NK-92 (cell line): Measurements from ENCODE around the gene C16orf89.
"Not testable (repeated sequence)": the region's sequence is repeated elsewhere in the genome, so short reads cannot be mapped to it uniquely, and the experiment has no call there.

Experiments
- DNase-seq: peaks from one replicate; lab custom pipeline; 2025; ENCODE audit not compliant: unreplicated experiment; lab: John Stamatoyannopoulos, UW

C16orf89 gene

GRCh38 chr16:5062790-5063765, 2.7 kb downstream of the C16orf89 start:
- no peak for DNase-seq

GRCh38 chr16:5062051-5062450, 3.7 kb downstream of the C16orf89 start:
- no peak for DNase-seq

- DNase-seq: no peak
Observed at GRCh38 chr16:5060073-5060641, 5.6 kb downstream of the C16orf89 start.

GRCh38 chr16:5059386-5060072, 6.2 kb downstream of the C16orf89 start:
- DNase-seq: no peak

GRCh38 chr16:5058476-5058875, 7.3 kb downstream of the C16orf89 start:
- no peak for DNase-seq

GRCh38 chr16:5056352-5056751, 9.4 kb downstream of the C16orf89 start:
- DNase-seq: no peak

GRCh38 chr16:5054876-5055865, 10.6 kb downstream of the C16orf89 start:
- DNase-seq: no peak

GRCh38 chr16:5046914-5047313, 18.8 kb downstream of the C16orf89 start:
- no peak for DNase-seq

- no peak for DNase-seq
Observed at GRCh38 chr16:5045499-5046115, 20.1 kb downstream of the C16orf89 start.

GRCh38 chr16:5044581-5044980, 21.2 kb downstream of the C16orf89 start:
- not testable (repeated sequence) for DNase-seq

- no peak for DNase-seq
Observed at GRCh38 chr16:5044011-5044540, 21.7 kb downstream of the C16orf89 start.

- no peak for DNase-seq
Observed at GRCh38 chr16:5042574-5043171, 23.1 kb downstream of the C16orf89 start.

- DNase-seq: no peak
Observed at GRCh38 chr16:5041600-5042133, 24.1 kb downstream of the C16orf89 start.

GRCh38 chr16:5040451-5040850, 25.3 kb downstream of the C16orf89 start:
- DNase-seq: no peak

GRCh38 chr16:5036228-5037156, 29.3 kb downstream of the C16orf89 start:
- no peak for DNase-seq

- no peak for DNase-seq
Observed at GRCh38 chr16:5035909-5036227, 29.9 kb downstream of the C16orf89 start.

GRCh38 chr16:5034167-5034523, 31.6 kb downstream of the C16orf89 start:
- no peak for DNase-seq
